Stimulated activated CD4-positive, alpha-beta T cell treated with anti-CD3 and anti-CD28 coated beads, Interleukin-2, amount 100 ng/mL, for 4 hours (primary cell): Measurements from ENCODE around the gene IQGAP3.

Experiments used
- DNase-seq: peaks from one replicate; pipeline ENCODE4 v3.0.0-alpha.2; 2020; ENCODE audit warnings: low read depth

The IQGAP3 gene

GRCh38 chr1:156543066-156543465 lies 29.3 kb downstream of the IQGAP3 start:
- no peak for DNase-seq

GRCh38 chr1:156540955-156541354 lies 31.4 kb downstream of the IQGAP3 start:
- no peak for DNase-seq

- no peak for DNase-seq
Measured at GRCh38 chr1:156539818-156540355, 32.5 kb downstream of the IQGAP3 start.

GRCh38 chr1:156538711-156539440 lies 33.5 kb downstream of the IQGAP3 start:
- no peak for DNase-seq

- DNase-seq: no peak
Measured at GRCh38 chr1:156537027-156537426, 35.3 kb downstream of the IQGAP3 start.

GRCh38 chr1:156534424-156535060 lies 37.8 kb downstream of the IQGAP3 start:
- no peak for DNase-seq

GRCh38 chr1:156533568-156534220 lies 38.7 kb downstream of the IQGAP3 start:
- DNase-seq: no peak

- no peak for DNase-seq
Measured at GRCh38 chr1:156532374-156532773, 40.0 kb downstream of the IQGAP3 start.

GRCh38 chr1:156530006-156530405 lies 42.4 kb downstream of the IQGAP3 start:
- DNase-seq: no peak

- no peak for DNase-seq
Measured at GRCh38 chr1:156528875-156529425, 43.4 kb downstream of the IQGAP3 start.

- DNase-seq: no peak
Measured at GRCh38 chr1:156528231-156528630, 44.1 kb downstream of the IQGAP3 start.

- DNase-seq: no peak
Measured at GRCh38 chr1:156527584-156527983, 44.8 kb downstream of the IQGAP3 start.

- no peak for DNase-seq
Measured at GRCh38 chr1:156525856-156526489, 46.4 kb downstream of the IQGAP3 start.

GRCh38 chr1:156525071-156525501 lies 47.3 kb downstream of the IQGAP3 start:
- no peak for DNase-seq

- DNase-seq: no peak
Measured at GRCh38 chr1:156524481-156524869, 47.9 kb downstream of the IQGAP3 start.

- no peak for DNase-seq
Measured at GRCh38 chr1:156523801-156524480, 48.4 kb downstream of the IQGAP3 start.

- DNase-seq: no peak
Measured at GRCh38 chr1:156522443-156522970, 49.9 kb downstream of the IQGAP3 start.

GRCh38 chr1:156517748-156518147 lies 54.6 kb downstream of the IQGAP3 start:
- no peak for DNase-seq

- no peak for DNase-seq
Measured at GRCh38 chr1:156516821-156517220, 55.5 kb downstream of the IQGAP3 start.

GRCh38 chr1:156515956-156516355 lies 56.4 kb downstream of the IQGAP3 start:
- DNase-seq: no peak

- no peak for DNase-seq
Measured at GRCh38 chr1:156513185-156513584, 59.2 kb downstream of the IQGAP3 start.
